Heart left ventricle (tissue), 16 donors: Measurements from ENCODE around the gene RPL31. TPM values are rescaled to one million over a fixed set of nuclear protein-coding genes. Genes with fewer than 3 reads are reported as not detected.

Experiments
- ATAC-seq, 4 donors: fragments of 200-7000 bp; cut with Tn5 transposase; one replicate each; pipeline ENCODE4 v1.9.1; 2020 to 2022; ENCODE audit warnings: moderate library complexity in 4 of 4, mild to moderate bottlenecking in 3 of 4, moderate number of reproducible peaks in 1 of 4
- DNase-seq, 5 donors: peaks; one replicate each; pipeline ENCODE4 v3.0.0-alpha.2; 2020
- H3K27ac ChIP-seq, 12 donors: fragments of 200-600 bp; sonication (generic) in 4 of 12; one replicate each; pipeline versions ENCODE4 v1.5.0 to v1.8.0; 2016 to 2022; ENCODE audit warnings: mild to moderate bottlenecking in 2 of 12
- H3K27me3 ChIP-seq, 9 donors: fragments of 200-600 bp; sonication (generic) in 2 of 9; one replicate each; pipeline versions ENCODE4 v1.5.1 to v1.8.0; 2016 to 2022; ENCODE audit warnings: mild to moderate bottlenecking in 3 of 9
- H3K36me3 ChIP-seq, 9 donors: fragments of 200-600 bp; sonication (generic) in 2 of 9; one replicate each; pipeline versions ENCODE4 v1.5.0 to v1.8.0; 2018 to 2022; ENCODE audit warnings: mild to moderate bottlenecking in 2 of 9
- H3K4me1 ChIP-seq, 12 donors: fragments of 200-600 bp; sonication (generic) in 4 of 12; one replicate each; pipeline versions ENCODE4 v1.5.0 to v1.8.0; 2016 to 2022; ENCODE audit warnings: mild to moderate bottlenecking in 3 of 12
- H3K4me3 ChIP-seq, 12 donors: fragments of 200-600 bp; sonication (generic) in 4 of 12; one replicate each; pipeline versions ENCODE4 v1.5.0 to v1.8.0; 2017 to 2022; ENCODE audit warnings: mild to moderate bottlenecking in 9 of 12, moderate library complexity in 4 of 12
- H3K9me3 ChIP-seq, 12 donors: fragments of 200-600 bp; sonication (generic) in 4 of 12; one replicate each; pipeline versions ENCODE4 v1.5.0 to v1.8.0; 2016 to 2022; ENCODE audit warnings: mild to moderate bottlenecking in 1 of 12
- CTCF ChIP-seq, 12 donors: fragments of 200-600 bp; sonication (generic) in 4 of 12; IDR thresholded peaks; one replicate each; pipeline versions ENCODE4 v1.5.0 to v1.8.0; 2018 to 2022; ENCODE audit warnings: antibody characterized with exemption in 12 of 12, mild to moderate bottlenecking in 5 of 12
- POLR2A ChIP-seq, 2 donors: fragments of 450-650 bp; IDR thresholded peaks; one replicate each; pipeline ENCODE4 v1.6.1; 2017; ENCODE audit warnings: antibody characterized with exemption in 2 of 2, mild to moderate bottlenecking in 2 of 2, moderate library complexity in 2 of 2
- WGBS, 4 donors: extraction: QIAGEN DNeasy Blood & Tissue Kit in 2 of 4; methylation state at CpG; one replicate each; pipeline versions ENCODE4 v1.1.5 to v1.1.7; 2013 to 2018; 5-methylcytosine and 5-hydroxymethylcytosine counted together
- intact Hi-C, 10 donors: fragments of 100-400 bp; cut with DNase I; formaldehyde crosslinking; loops; one replicate each; pipeline versions ENCODE4 v1.11.1 to v1.14.2; 2022
- polyA plus RNA-seq, 2 donors: library from polyadenylated mRNA; stranded (reverse); fragments of 200-250 nt; gene quantifications; one replicate each; pipeline ENCODE4 v1.2.3, GENCODE V29; 2013
- total RNA-seq, 9 donors: library from RNA; depleted of rRNA in 2 of 9; stranded (reverse); fragments of >200 nt in 2 of 9; fragmentation: NEBNext Ultra II Directional in 3 of 9; extraction: Animal tissue kit (Norgen Biotek cat#: 25700) in 3 of 9; gene quantifications; one replicate each; pipeline versions ENCODE4 v1.1.0 to v1.2.4, GENCODE V29; 2016 to 2023
- donor health status: ischemic (EF 13 %, LVEDD 7.1; RV severe dilation, severe dysfunction).
- donor health status: healthy with polysubstance abuse.
- donor health status: DM: no; HTN: yes; CAD: no.
- donor health status: DM: no; HTN: no; CAD: no.
- donor health status: ischemic (EF 25% LVEDD 6.9; RV normal size, moderate dysfunction).
- donor health status: ischemic (EF 25% LVEDD 5.7; RV mildly dilated, moderate dysfunction).
- donor health status: healthy.
- donor health status: DM: yes; HTN: yes; CAD: no.
- donor health status: ischemic (EF 35%, LVEDD 5.7; RV mildly dilated, moderate dysfunction).
- donor health status: nonischemic (EF 11% LVEDD 7.7; RV severe dilation, severe dysfunction).
- donor health status: DM: yes; HTN: yes; CAD: no.
- donor health status: PGD.
- donor health status: ischemic (EF 29% LVEDD 5.4; RV normal size, mild dysfunction).
- donor health status: nonischemic (EF 23%, LVEDD 6.1; RV moderate dilation, normal function).

The RPL31 gene
- total and polyA plus RNA-seq, 11 donors: 383 to 3,831 (median 752) TPM

- DNase-seq: no peak
- TF ChIP-seq CTCF (IDR thresholded peaks at IDR 0.05) (no peak), POLR2A (IDR thresholded peaks at IDR 0.05) (no peak)
- H3K27ac ChIP-seq: no peak overlapping the region
- WGBS, 4 donors: 88 to 91% (median 90%) methylated on average over 8 to 11 of the region's 11 CpGs
- H3K36me3 ChIP-seq: peaks cover 0 to 64% (median 21%) of the 10 kb centered on the region in 9 donors
- H3K9me3 ChIP-seq: no peaks in the 10 kb centered on the region
- intact Hi-C loops: loop anchor here in 5 of 10 donors (5.0 to 10.0 kb wide), 4 partner anchors 164 to 571 kb away; partner anchors contain the start of genes CHST10 (in 1 of the 5) and NPAS2 (in 1 of the 5)
- peaks cover 0 to 12% (median 0%) of the 10 kb centered on the region in 12 donors for H3K4me1 ChIP-seq
- H3K4me3 ChIP-seq: no peak overlapping the region
- no peaks in the 10 kb centered on the region for H3K27me3 ChIP-seq
- ATAC-seq: no peak
Measured at GRCh38 chr2:100986157-100986556, 15.9 kb upstream of the RPL31 start.

- no peak for DNase-seq
- TF ChIP-seq CTCF (IDR thresholded peaks at IDR 0.05): no peak
- TF ChIP-seq POLR2A (IDR thresholded peaks at IDR 0.05): no peak
- WGBS, 4 donors: 78 to 95% (median 92%) methylated on average over 3 of the region's 3 CpGs
- no peaks in the 10 kb centered on the region for H3K9me3 ChIP-seq
- intact Hi-C loops: loop anchor here in 5 of 10 donors (5.0 to 10.0 kb wide), 4 partner anchors 165 to 573 kb away; partner anchors contain the start of genes CHST10 (in 1 of the 5) and NPAS2 (in 1 of the 5)
- H3K4me1 ChIP-seq: peaks cover 0 to 12% (median 0%) of the 10 kb centered on the region in 12 donors
- H3K27me3 ChIP-seq: no peaks in the 10 kb centered on the region
- no peak for ATAC-seq
- H3K4me3 ChIP-seq: no peak overlapping the region
- no peak overlapping the region for H3K27ac ChIP-seq
- peaks cover 0 to 62% (median 21%) of the 10 kb centered on the region in 9 donors for H3K36me3 ChIP-seq
Measured at GRCh38 chr2:100987536-100987935, 14.6 kb upstream of the RPL31 start.

GRCh38 chr2:100987974-100988373, 14.1 kb upstream of the RPL31 start:
- no peak overlapping the region for H3K27ac ChIP-seq
- peaks cover 0 to 62% (median 20%) of the 10 kb centered on the region in 9 donors for H3K36me3 ChIP-seq
- no peak for ATAC-seq
- H3K27me3 ChIP-seq: no peaks in the 10 kb centered on the region
- TF ChIP-seq POLR2A (IDR thresholded peaks at IDR 0.05) (no peak), CTCF (IDR thresholded peaks at IDR 0.05) (no peak)
- no peak for DNase-seq
- H3K4me3 ChIP-seq: no peak overlapping the region
- intact Hi-C loops: loop anchor here in 5 of 10 donors (5.0 to 10.0 kb wide), 4 partner anchors 166 to 573 kb away; partner anchors contain the start of genes CHST10 (in 1 of the 5) and NPAS2 (in 1 of the 5)
- H3K9me3 ChIP-seq: no peaks in the 10 kb centered on the region
- H3K4me1 ChIP-seq: peaks cover 0 to 12% (median 0%) of the 10 kb centered on the region in 12 donors
- 92 to 100% (median 93%) methylated on average over 4 of the region's 4 CpGs for WGBS, 4 donors

GRCh38 chr2:100988630-100989417, 13.3 kb upstream of the RPL31 start:
- DNase-seq: no peak
- Histone ChIP-seq H3K27me3 (no peaks in the 10 kb centered on the region), H3K4me3 (no peak overlapping the region), H3K4me1 (peaks cover 0 to 7% (median 0%) of the 10 kb centered on the region in 12 donors), H3K9me3 (no peaks in the 10 kb centered on the region), H3K27ac (no peak overlapping the region), H3K36me3 (peaks cover 0 to 68% (median 17%) of the 10 kb centered on the region in 9 donors)
- 70 to 77% (median 74%) methylated on average over 8 of the region's 8 CpGs for WGBS, 4 donors
- TF ChIP-seq POLR2A (IDR thresholded peaks at IDR 0.05) (no peak), CTCF (IDR thresholded peaks at IDR 0.05) (no peak)
- peak in 1 of 4 donors; percentile 30 for ATAC-seq
- intact Hi-C loops: loop anchor here in 5 of 10 donors (5.0 to 10.0 kb wide), 4 partner anchors 167 to 574 kb away; partner anchors contain the start of genes CHST10 (in 1 of the 5) and NPAS2 (in 1 of the 5)
